Activated CD8-positive, alpha-beta memory T cell treated with anti-CD3 and anti-CD28 coated beads, Interleukin-2, amount 10 ng/mL, durations not matched to agents 7 days and 5 days (primary cell): Measurements from ENCODE around the gene ZBTB47. TPM values are rescaled to one million over a fixed set of nuclear protein-coding genes. Genes with fewer than 3 reads are reported as not detected.

Source experiments
- ATAC-seq: fragments of 150-1000 bp; cut with Tn5 transposase; one replicate; pipeline ENCODE4 v1.10.0; 2021; ENCODE audit warnings: moderate library complexity
- CTCF ChIA-PET: fragments of 350-600 bp; sonication (Branson Sonifier 250); formaldehyde crosslinking; loops from one replicate; lab custom pipeline; 2021; ENCODE audit warnings: antibody characterized with exemption; lab: Charles Lee
- DNase-seq: peaks from one replicate; pipeline ENCODE4 v3.0.0-alpha.2; 2020
- H3K27ac Mint-ChIP-seq: one replicate; pipeline ENCODE4 v1.8.0; 2021; ENCODE audit warnings: mild to moderate bottlenecking, mixed read lengths
- H3K27me3 Mint-ChIP-seq: one replicate; pipeline ENCODE4 v1.8.0; 2021; ENCODE audit warnings: mixed read lengths
- H3K36me3 Mint-ChIP-seq: one replicate; pipeline ENCODE4 v1.8.0; 2021; ENCODE audit warnings: mild to moderate bottlenecking, mixed read lengths
- H3K4me1 Mint-ChIP-seq: one replicate; pipeline ENCODE4 v1.8.0; 2021; ENCODE audit warnings: mixed read lengths
- H3K4me3 Mint-ChIP-seq: one replicate; pipeline ENCODE4 v1.8.0; 2021; ENCODE audit warnings: mild to moderate bottlenecking, moderate library complexity, mixed read lengths
- H3K9me3 Mint-ChIP-seq: one replicate; pipeline ENCODE4 v1.8.0; 2022; ENCODE audit warnings: low read depth, mixed read lengths
- total RNA-seq, 2 experiments: library from RNA; stranded (reverse); gene quantifications; one replicate each; pipeline ENCODE4 v1.2.3, GENCODE V29; 2021

Gene ZBTB47
- total RNA-seq, 2 experiments from 2014 or later = 0.41 to 0.56 TPM

- CTCF ChIA-PET = no interaction called here
- Mint-ChIP-seq H3K27ac (no peak overlapping the region), H3K9me3 (no peaks in the 10 kb centered on the region), H3K4me1 (peaks cover 19% of the 10 kb centered on the region), H3K36me3 (no peaks in the 10 kb centered on the region), H3K4me3 (no peak overlapping the region), H3K27me3 (peaks cover 7% of the 10 kb centered on the region)
- ATAC-seq = no peak
- no peak for DNase-seq
Measured at GRCh38 chr3:42655980-42656679, 2.6 kb downstream of the ZBTB47 start.

DNA sequence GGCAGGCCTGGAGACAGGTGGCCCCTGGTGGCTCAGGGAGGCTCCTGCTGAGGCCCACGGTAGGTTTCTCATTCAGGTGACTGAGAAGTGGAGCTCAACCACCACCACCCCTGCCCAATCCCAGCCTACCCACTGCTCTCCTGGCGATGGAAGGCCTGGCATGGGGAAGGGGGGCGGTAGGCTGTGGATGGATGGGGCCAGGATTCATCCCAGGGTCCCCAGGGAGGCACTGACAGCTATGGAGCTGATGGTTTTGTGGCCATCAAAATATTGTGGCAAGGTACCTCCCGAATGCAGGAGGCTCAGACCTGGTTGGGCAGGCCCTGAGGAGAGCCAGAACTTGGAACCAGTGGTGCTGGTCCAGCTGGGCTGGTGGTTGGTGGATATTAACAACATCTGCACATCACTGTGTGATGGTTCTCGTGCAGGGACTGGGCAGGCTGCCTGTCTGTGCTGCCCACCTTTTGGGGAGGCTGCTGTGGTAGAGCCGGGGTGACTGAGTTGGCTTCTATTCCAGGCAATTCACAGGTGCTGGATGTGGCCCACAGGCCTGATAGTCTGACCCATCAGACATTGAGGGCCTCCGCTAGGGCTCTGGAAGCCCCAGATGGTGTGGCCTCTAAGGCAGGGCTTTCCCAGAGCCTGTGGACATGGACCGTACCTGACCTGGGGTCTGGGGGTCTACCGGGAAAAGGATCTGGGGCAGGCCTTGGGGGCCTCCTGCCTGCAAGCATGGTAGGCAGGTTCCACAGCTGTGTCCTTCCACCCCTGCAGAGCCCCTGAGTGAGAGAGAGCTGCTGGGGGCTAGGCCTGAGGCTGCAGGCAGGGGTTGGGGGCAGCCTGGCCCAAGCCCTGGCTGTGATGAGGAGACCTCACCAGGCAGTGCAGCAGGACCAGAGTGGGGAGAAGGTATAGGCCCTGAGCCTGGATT, 3.4 kb downstream of the ZBTB47 start:
- ATAC-seq = no peak
- peaks cover 17% of the 10 kb centered on the region for H3K4me1 Mint-ChIP-seq
- no peaks in the 10 kb centered on the region for H3K9me3 Mint-ChIP-seq
- CTCF ChIA-PET = no interaction called here
- no peak overlapping the region for H3K4me3 Mint-ChIP-seq
- no peak for DNase-seq
- no peaks in the 10 kb centered on the region for H3K36me3 Mint-ChIP-seq
- no peak overlapping the region for H3K27ac Mint-ChIP-seq
- peaks cover 7% of the 10 kb centered on the region for H3K27me3 Mint-ChIP-seq

GRCh38 chr3:42657675-42658074, 4.2 kb downstream of the ZBTB47 start:
- no peak for DNase-seq
- no peak for ATAC-seq
- no peaks in the 10 kb centered on the region for H3K9me3 Mint-ChIP-seq
- H3K4me3 Mint-ChIP-seq = no peak overlapping the region
- H3K27ac Mint-ChIP-seq = no peak overlapping the region
- peaks cover 7% of the 10 kb centered on the region for H3K27me3 Mint-ChIP-seq
- H3K4me1 Mint-ChIP-seq = peaks cover 10% of the 10 kb centered on the region
- CTCF ChIA-PET = no interaction called here
- no peaks in the 10 kb centered on the region for H3K36me3 Mint-ChIP-seq

DNA sequence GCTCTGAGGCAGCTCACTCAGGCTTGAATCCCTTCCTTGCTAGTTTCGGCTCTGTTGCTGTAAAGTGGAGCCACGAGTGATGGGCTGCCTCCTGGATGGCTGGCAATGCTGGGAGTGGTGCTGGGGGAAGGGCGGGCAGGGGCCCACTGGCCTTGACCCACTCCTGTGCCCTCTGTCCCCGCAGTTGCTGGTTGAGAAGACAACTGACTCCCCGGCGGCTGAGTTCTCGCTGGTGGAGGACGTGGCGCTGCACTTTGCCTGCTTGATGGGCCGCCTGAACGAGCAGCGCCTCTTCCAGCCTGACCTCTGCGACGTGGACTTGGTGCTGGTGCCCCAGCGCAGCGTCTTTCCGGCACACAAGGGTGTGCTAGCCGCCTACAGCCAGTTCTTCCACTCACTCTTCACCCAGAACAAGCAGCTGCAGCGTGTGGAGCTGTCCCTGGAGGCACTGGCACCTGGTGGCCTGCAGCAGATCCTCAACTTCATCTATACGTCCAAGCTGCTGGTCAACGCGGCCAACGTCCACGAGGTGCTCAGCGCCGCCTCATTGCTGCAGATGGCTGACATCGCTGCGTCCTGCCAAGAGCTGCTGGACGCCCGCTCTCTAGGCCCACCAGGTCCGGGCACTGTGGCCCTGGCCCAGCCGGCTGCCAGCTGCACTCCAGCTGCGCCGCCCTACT, 4.7 kb downstream of the ZBTB47 start:
- ATAC-seq = no peak
- H3K27me3 Mint-ChIP-seq = peaks cover 7% of the 10 kb centered on the region
- no peak for DNase-seq
- no peaks in the 10 kb centered on the region for H3K36me3 Mint-ChIP-seq
- H3K4me1 Mint-ChIP-seq = peaks cover 4% of the 10 kb centered on the region
- H3K4me3 Mint-ChIP-seq = no peak overlapping the region
- no peak overlapping the region for H3K27ac Mint-ChIP-seq
- H3K9me3 Mint-ChIP-seq = no peaks in the 10 kb centered on the region
- CTCF ChIA-PET = no interaction called here

GRCh38 chr3:42658771-42659390, 5.4 kb downstream of the ZBTB47 start:
- H3K27me3 Mint-ChIP-seq = peaks cover 5% of the 10 kb centered on the region
- H3K27ac Mint-ChIP-seq = no peak overlapping the region
- no peaks in the 10 kb centered on the region for H3K4me1 Mint-ChIP-seq
- no peaks in the 10 kb centered on the region for H3K36me3 Mint-ChIP-seq
- DNase-seq (no peak), ATAC-seq (no peak)
- CTCF ChIA-PET = no interaction called here
- H3K4me3 Mint-ChIP-seq = no peak overlapping the region
- H3K9me3 Mint-ChIP-seq = no peaks in the 10 kb centered on the region

- H3K4me1 Mint-ChIP-seq = no peaks in the 10 kb centered on the region
- ATAC-seq = no peak
- peaks cover 5% of the 10 kb centered on the region for H3K27me3 Mint-ChIP-seq
- DNase-seq = no peak
- H3K36me3 Mint-ChIP-seq = no peaks in the 10 kb centered on the region
- H3K27ac Mint-ChIP-seq = no peak overlapping the region
- CTCF ChIA-PET = interaction anchor here (0.6 to 1.0 kb wide), 2 partner anchors 118 to 980 kb away, joined by 3 read pairs; no protein-coding TSS in a partner anchor
- H3K9me3 Mint-ChIP-seq = no peaks in the 10 kb centered on the region
- H3K4me3 Mint-ChIP-seq = no peak overlapping the region
Measured at GRCh38 chr3:42659451-42660130, 6.1 kb downstream of the ZBTB47 start.

DNA sequence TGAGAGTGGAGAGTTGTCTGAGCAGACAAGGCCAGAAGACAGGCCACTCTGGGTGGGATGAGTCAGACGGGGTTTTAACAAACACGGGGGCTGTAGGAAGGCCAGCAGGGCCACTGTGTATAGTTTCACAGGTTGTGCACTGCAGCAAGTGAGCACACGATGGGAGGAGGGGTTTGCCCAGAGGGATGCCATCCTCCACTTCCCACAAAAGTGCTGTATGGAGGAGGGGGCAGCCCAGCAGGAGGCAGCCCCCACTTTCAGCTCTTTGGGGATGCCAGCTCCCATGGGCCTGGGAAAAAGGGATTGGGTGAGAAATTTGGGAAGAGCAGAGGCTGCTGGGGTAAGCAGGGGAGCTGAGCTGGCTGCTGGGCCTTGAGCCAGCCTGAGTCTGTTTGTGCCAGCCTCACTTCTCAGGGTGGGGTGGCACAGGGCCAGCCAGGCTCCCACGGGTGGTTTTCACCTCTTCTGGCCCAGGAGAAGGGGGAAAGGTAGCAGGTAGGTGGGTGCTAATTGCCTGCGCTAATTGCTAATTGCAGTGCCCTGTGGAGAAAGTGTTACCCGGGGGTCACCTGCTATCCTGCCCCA, 6.7 kb downstream of the ZBTB47 start:
- Mint-ChIP-seq H3K4me1 (no peaks in the 10 kb centered on the region), H3K27me3 (peaks cover 2% of the 10 kb centered on the region), H3K4me3 (no peak overlapping the region), H3K36me3 (no peaks in the 10 kb centered on the region), H3K27ac (no peak overlapping the region), H3K9me3 (no peaks in the 10 kb centered on the region)
- ATAC-seq = no peak
- DNase-seq = no peak
- CTCF ChIA-PET = interaction anchor here (0.6 to 3.7 kb wide), 3 partner anchors 85 to 980 kb away, joined by 3 to 15 read pairs (median 3); no protein-coding TSS in a partner anchor

- no peak overlapping the region for H3K27ac Mint-ChIP-seq
- no peaks in the 10 kb centered on the region for H3K4me1 Mint-ChIP-seq
- H3K9me3 Mint-ChIP-seq = no peaks in the 10 kb centered on the region
- ATAC-seq = peak; percentile 28
- H3K36me3 Mint-ChIP-seq = no peaks in the 10 kb centered on the region
- H3K4me3 Mint-ChIP-seq = no peak overlapping the region
- DNase-seq = no peak
- CTCF ChIA-PET = interaction anchor here (3.7 kb wide), 1 partner anchor 85 kb away, joined by 15 read pairs; no protein-coding TSS in a partner anchor
- no peaks in the 10 kb centered on the region for H3K27me3 Mint-ChIP-seq
Measured at GRCh38 chr3:42660898-42661297, 7.4 kb downstream of the ZBTB47 start.

DNA sequence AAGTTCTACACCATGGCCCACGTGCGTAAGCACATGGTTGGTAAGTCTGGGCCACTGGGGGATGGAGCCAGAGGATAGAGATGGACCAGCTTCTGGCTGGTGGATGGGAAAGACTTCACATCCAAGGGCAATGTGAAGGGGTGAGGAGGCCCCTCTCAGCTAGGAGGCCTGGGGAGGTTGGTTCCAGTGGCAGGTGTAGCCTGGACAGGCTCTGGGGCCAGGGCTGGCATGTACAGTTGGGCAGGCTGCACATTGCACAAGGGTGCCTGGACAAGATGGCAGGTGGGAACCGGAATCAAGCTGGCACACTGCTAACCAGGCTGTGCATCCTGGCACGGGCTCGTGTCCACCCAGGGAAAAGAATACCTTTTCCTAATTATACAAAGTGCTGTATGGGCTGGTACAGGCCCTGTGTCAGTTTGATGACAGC, 8.1 kb downstream of the ZBTB47 start:
- H3K27ac Mint-ChIP-seq = no peak overlapping the region
- CTCF ChIA-PET = interaction anchor here (3.7 kb wide), 1 partner anchor 84 kb away, joined by 15 read pairs; no protein-coding TSS in a partner anchor
- no peaks in the 10 kb centered on the region for H3K4me1 Mint-ChIP-seq
- no peak for DNase-seq
- H3K9me3 Mint-ChIP-seq = no peaks in the 10 kb centered on the region
- ATAC-seq = no peak
- no peaks in the 10 kb centered on the region for H3K27me3 Mint-ChIP-seq
- H3K4me3 Mint-ChIP-seq = no peak overlapping the region
- H3K36me3 Mint-ChIP-seq = no peaks in the 10 kb centered on the region

GRCh38 chr3:42662037-42662812, 8.7 kb downstream of the ZBTB47 start:
- CTCF ChIA-PET = interaction anchor here (3.7 kb wide), 1 partner anchor 83 kb away, joined by 15 read pairs; no protein-coding TSS in a partner anchor
- H3K36me3 Mint-ChIP-seq = no peaks in the 10 kb centered on the region
- H3K27me3 Mint-ChIP-seq = no peaks in the 10 kb centered on the region
- no peaks in the 10 kb centered on the region for H3K9me3 Mint-ChIP-seq
- no peak overlapping the region for H3K27ac Mint-ChIP-seq
- ATAC-seq = no peak
- no peak for DNase-seq
- no peaks in the 10 kb centered on the region for H3K4me1 Mint-ChIP-seq
- no peak overlapping the region for H3K4me3 Mint-ChIP-seq

DNA sequence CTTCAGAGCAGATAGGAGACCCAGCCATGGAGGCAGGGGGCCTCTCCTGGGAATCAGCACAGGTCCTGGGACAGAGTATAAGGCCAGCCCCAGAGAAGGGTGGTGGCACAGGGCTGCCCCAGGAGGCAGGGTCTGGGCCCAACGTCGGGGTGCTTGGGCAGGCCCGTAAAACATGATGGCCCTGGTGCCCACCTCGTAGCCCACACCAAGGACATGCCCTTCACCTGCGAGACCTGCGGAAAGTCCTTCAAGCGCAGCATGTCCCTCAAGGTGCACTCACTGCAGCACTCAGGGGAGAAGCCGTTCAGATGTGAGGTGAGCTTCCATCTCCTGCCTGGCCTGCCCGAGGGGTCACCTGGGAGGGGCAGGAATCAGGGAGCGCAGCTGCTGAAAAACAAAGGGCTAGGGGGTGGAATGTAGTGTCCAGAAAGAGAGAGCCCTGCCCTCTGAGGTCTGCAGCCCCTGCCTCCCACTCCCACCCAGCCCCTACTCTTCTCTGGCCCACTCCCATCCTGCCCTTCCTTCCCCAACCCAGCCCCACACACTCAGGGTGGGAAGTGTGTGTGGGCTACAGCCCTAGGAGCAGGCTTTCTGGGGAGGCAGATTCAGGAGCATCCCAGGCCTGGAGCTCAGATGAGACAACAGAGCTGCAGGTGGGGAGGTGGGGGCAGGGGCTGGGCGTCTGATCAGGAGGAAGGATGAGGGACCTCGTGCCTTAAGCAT, 9.5 kb downstream of the ZBTB47 start:
- Mint-ChIP-seq H3K9me3 (no peaks in the 10 kb centered on the region), H3K4me1 (no peaks in the 10 kb centered on the region), H3K4me3 (no peak overlapping the region), H3K27me3 (no peaks in the 10 kb centered on the region), H3K36me3 (no peaks in the 10 kb centered on the region), H3K27ac (no peak overlapping the region)
- DNase-seq = no peak
- ATAC-seq = no peak
- CTCF ChIA-PET = interaction anchor here (3.7 kb wide), 1 partner anchor 83 kb away, joined by 15 read pairs; no protein-coding TSS in a partner anchor
